GM18511 (cell line): ENCODE results near the gene RPL22L1.
"Not testable (repeated sequence)": the region's sequence is repeated elsewhere in the genome, so short reads cannot be mapped to it uniquely, and the experiment has no call there.

ENCODE experiments used
- ATAC-seq: cut with Tn5 transposase; IDR thresholded peaks from one replicate; pipeline ENCODE4 v1.9.1; 2021; ENCODE audit warnings: mild to moderate bottlenecking, moderate library complexity; ENCODE audit not compliant: unreplicated experiment

The RPL22L1 gene

DNA sequence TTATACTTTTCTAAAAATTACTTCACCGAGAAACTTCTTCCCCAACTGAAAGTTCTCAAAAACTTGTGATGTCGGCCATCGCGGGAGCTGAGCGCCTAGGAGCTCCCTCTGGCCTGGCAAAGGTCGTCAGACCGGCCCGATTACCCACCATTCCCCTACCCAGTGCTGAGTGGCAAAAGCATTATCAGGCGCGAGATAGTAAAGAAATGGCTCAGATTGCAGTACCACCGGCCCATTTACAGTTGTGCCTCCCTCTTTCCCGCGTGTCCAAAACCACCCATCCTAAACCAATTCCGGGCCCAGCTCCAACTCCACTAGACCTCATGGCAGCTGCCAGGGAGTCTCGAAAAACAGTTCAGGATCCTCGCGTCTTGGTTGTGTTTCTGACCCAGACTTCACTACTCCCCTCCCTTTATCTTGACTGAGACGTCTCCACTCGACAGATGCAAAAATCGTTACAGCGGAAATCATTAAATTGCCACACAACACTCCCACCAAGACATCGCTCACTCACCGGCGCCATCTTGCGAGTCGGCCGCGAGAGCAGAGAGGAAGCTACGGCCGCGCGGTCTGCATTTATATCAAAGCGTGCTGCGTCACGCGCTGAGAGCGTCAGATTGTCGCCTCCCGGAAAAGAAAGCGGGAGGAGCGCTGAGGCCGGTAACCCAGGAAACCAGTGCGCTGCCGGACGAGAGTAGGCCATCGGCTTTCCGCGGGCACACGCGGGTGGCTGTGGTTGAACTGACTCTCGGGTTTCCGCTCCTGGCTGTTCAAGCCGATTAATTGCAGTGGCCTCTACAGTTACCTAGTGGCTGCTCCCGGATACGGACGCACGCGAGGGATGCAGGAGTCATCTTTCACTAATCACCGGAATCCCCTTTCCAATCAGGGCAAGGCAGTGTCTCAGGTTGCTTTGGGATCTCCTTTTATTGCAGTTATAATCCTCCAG is at the start of gene RPL22L1:
RPL22L1 (minus strand) TSS at position 551 of the 949 bp plus-strand sequence; CDS start at position 523, 28 bp downstream.
- ATAC-seq: peak; percentile 97

DNA sequence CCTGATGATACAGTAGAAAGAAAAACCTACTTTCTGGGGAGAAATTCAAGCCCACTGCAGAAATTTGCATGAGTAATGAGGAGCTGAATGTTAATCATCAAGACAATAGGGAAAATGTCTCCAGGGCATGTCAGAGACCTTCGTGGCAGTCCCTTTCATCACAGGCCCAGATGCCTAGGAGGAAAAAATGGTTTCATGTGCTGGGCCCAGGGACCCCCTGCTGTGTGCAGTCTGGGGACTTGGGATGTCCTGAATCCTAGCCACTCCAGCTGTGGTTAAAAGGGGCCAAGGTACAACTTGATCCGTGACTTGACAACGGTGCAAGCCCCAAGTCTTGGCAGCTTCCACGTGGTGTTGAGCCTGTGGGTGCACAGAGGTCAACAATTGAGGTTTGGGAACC is 48.7 kb upstream of the RPL22L1 start:
- ATAC-seq: no peak

DNA sequence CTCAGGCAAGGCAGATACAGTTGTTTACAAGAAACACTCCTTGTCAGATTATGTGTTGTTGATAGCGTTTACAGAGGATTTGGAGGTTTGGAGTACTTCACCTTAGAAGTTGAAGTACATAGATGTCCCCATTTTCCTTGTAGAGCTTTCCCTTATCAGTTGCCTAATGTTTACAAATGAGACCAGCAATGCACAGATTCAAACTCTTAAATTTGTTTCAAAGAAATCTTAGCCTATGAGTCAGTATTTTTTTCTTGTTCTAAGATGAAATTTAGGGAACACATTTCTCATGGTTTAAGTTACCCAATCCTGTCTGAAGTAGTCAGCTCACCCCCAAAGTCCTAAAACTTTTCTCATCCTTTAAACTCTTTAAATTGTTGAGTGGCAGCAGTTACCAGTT is 44.7 kb upstream of the RPL22L1 start:
- ATAC-seq: no peak

DNA sequence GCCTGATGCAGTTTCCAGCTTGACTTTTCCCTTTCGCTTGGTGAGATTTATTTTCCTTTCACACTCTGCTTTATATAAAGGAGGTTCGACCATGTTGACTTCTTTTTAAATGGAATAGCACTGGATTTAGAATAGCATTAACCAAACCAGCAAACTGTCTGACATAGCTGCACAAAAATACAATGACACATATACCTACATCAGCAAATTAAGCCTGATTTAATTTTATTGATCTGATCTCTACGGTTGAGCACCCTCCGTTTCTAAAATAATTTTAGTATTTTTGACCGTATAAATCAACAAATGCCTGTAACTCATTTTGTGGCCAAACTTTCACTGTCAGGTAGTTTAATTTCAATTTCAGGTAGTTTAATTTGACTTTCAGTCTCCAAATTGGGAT is 44.2 kb upstream of the RPL22L1 start:
- ATAC-seq: no peak

DNA sequence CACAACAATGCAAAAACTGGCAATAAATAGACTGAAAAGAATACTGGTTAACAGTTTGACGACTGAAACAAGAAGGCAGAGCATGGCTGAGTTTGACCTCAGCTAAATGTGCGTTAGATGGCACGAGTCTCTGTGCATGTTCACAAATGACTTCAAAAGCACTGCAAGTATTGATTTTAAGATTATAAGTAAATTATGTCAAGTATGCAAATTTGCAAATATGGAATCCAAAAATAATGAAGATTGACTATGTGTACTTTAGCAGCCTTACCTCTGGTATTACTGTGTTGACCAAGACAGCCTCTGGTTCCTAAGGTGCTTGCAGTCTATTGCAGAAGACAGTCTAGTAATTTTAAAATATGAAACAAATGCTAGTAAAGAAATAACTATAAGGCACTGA is 41.1 kb upstream of the RPL22L1 start:
- ATAC-seq: no peak

DNA sequence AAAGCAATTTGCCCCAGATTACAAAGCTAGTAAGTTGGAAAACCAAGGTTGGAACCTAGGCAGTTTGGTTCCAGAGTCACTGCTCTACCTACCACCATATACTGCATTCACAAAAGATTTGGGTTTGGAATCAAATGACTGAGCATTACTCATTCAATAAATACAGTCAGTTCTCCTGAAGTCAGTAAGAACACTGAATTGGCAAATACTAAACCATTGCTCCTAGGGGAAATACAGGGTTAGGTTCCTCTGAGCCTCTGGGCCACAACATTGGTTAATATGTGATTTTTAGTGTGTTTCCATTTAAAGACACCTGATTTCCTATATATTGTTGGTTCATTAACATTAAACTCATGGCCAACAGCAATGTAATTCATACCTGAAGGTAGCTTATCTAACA is 40.5 kb upstream of the RPL22L1 start:
- no peak for ATAC-seq

DNA sequence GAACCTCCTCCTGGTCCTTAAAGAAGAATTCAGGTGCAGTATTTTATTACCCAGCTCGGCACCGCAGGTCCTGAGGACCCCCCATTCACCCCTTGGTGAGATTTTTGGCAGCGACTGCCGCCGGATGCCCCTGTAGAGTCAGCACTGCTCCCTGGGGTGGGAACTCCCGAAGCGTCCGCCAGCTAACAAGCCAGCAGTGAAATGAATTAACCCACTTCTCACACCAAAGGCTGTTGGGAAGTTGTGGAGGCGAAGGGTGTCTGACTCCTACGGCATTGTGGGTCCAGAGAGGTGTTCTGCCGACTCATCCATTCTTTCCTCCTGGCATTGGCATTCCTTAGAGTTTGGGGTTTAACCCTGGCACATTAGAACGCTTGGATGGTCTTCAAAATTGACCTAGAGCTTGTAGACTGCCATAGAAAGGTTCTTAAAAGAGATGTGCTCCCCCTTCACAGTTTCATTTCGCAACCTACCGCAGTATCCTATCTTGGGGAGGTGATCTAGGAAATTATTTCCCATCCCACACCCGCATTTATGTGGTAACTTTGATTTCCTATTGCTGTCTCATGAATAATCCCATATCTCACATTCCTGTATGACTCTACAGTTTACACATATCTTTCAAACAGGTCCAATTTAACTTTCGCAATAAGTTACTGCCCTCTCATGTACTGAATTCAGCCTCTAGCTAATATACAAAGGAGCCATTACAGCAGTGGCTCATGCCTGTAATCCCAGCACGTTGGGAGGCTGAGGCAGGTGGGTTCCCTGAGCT is 39.3 kb upstream of the RPL22L1 start:
- no peak for ATAC-seq

DNA sequence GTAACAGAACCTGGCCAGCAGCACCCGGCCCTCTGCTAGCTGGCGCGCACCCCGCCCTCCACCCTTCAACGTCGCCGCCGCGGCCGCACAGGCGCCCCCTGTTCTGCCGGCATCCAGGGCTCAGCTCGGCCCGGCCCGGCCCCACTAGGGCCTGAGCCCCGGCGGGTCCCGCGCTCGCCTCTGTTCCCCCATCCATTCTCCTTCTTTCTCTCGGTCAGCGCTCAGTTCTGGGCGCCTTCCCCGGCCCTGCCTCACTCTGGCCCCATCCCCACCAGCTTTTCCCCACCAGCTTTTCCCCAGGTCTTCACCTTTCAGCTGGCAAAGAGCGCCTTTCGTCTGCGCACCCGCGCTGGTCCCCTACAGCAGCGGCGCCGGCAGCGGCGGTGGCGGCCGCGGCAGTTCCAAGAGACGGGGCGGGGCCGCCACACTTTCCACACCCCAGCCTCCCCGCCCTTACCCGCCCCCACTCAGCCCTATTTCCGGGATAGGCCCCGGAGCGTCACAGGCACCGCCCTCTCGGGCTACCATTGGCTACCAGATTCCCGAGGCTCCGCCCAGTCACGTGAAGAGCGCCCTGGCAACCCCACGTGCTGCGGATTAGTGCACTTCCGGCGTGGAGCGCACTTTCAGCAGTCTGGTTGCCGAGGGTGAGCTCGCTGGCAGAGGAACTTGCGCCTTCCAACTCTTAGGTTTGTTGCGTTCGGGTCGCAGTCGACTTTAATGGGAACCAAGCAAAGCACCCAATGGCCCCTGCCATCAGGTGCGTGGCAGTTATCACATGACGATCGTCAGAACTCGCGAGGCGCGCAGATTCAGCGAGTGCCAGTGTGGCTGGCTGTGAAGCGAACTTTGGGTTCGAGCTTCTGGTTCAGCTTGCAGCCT is 38.5 kb upstream of the RPL22L1 start, which contains the start of gene EIF5A2:
EIF5A2 (minus strand) TSS at position 403 of the 882 bp plus-strand sequence. CDS start 831 bp downstream, outside the sequence.
- ATAC-seq: peak; percentile 94

DNA sequence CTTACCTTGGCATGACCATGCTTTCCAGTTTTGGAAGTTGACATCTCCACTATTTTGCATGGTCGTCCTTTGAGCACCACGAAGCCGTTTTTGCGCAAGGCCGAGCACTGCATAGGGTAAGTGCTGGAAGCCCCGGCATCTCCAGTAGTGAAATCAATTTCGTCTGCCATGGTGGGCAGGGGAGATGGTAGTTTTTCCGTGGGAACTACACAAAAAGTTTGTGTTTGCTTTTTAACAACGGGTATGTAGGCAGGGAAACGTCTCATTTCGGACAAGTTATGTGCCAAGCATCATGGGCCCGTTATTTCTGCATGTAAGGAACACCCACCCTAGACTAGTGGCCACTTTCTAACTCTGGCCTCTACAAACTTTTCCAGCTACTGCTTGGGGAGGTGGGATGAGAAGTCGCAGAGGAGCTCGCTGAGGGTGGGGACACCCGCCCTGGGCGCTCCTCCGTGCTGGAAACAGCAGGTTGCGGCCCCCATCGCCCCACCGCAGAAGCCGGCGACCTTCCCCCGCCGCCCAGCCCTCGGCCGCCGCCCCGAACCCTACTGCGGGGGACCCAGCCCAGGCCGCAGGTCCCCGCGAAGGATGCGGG is 37.7 kb upstream of the RPL22L1 start:
- no peak for ATAC-seq

DNA sequence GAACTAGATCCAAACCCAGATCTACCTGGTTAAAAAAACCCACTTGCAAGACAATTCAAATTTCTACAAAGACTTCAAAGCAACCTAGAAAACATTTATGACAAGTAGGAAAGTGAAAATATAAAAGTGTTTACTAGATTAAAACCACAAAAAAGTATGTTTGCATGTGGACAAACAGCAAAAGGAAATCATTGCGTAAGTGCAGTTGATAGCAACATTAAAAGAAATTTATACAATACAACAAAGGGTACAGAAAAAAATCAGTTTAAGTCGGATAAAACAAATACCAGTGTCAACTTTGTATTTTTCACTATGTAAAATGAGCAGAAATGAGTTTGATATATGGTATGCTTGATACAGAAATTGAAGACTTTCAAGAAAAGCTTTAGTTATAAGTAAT is 35.9 kb upstream of the RPL22L1 start:
- ATAC-seq: no peak

DNA sequence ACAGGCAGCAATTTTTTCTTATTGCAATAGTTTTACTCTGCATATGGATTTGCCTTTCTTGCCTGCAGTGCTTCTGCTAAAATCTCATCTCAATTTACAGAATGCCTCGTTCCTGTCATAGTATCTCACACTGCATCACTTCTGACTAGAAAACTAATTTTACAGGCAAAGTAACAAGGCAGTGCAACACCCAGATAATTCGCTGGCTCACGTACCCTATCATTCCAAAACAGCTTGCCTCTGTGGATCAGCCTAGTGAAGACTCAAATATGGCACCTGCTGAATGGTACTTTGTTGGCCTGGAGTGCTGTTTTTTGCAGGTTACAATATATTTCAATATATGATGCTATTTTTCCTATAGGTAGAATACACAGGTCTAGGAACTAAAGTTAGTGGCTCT is 33.1 kb upstream of the RPL22L1 start:
- ATAC-seq: no peak

DNA sequence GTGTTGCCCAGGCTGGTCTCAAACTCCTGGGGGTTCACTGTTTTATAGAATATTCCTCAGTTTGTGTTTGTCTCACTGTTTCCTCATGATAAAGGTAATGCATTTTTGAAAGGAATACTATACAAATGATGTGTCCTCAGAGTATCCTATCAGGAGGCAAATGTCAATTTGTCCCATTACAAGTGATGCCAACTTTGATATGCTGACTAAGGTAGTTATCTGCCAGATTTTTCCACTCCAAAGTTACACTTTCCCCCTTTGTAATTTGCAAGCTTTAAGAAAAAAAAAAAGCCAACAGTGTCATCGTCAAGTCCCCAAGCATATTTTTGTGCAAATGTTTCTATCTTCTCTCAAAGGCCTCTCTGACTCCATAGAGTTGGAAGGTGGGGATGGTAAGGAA is 29.5 kb upstream of the RPL22L1 start:
- no peak for ATAC-seq

DNA sequence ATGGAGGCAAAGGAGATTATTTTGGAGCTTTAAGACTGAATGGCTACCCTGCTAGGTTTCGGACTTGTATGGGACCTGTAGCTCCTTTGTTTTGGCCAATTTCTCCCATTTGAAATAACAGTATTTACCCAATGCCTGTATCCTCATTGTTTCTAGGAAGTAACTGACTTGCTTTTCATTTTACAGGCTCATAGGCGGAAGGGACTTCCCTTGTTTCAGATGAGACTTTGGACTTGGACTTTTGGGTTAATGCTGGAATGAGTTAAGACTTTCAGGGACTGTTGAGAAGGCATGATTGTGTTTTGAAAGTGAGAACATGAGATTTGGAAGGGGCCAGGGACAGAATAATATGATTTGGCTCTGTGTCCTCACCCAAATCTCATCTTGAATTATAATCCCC is 28.0 kb upstream of the RPL22L1 start:
- no peak for ATAC-seq

DNA sequence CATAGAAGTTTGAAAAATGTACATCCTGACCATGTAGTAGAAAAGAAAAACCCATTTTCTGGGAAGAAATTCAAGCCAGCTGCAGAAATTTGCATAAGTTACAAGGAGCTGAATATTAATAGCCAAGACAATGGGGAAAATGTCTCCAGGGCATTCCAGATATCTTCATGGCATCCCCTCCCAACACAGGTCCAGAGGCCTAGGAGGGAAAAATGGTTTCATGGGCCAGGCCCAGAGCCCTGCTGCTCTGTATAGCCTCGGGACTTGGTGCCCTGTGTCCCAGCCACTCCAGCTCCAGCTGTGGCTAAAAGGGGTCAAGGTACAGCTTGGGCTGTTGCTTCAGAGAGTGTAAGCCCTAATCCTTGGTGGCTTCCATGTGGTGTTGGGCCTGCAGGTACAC is 27.2 kb upstream of the RPL22L1 start:
- not testable (repeated sequence) for ATAC-seq

DNA sequence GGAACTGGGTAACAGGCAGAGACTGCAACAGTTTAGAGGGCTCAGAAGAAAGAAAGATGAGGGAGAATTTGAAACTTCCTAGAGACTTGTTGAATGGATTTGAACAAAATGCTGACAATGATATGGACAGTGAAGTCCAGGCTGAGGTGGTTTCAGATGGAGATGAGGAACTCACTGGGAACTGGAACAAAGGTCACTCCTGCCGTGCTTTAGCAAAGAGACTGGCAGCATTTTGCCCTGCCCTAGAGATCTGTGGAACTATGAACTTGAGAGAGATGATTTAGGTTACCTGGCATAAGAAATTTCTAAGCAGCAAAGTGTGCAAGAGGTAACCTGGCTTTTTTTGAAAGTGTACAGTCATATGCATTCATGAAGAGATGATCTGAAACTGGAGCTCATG is 26.8 kb upstream of the RPL22L1 start:
- no peak for ATAC-seq

DNA sequence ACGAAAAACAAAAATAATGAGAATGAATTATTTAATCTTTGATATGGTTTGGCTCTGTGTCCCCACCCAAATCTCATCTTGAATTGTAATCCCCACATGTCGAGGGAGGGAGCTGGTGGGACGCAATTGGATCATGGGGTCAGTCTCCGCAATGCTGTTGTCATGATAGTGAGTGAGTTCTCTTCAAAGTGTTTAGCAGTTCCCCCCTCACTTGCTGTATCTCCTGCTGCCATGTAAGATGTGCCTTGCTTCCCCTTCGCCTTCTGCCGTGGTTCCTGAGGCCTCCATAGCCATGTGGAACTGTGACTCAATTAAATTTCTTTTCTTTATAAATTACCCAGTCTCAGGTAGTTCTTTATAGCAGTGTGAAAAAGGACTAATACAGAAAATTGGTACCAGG is 26.3 kb upstream of the RPL22L1 start:
- not testable (repeated sequence) for ATAC-seq

DNA sequence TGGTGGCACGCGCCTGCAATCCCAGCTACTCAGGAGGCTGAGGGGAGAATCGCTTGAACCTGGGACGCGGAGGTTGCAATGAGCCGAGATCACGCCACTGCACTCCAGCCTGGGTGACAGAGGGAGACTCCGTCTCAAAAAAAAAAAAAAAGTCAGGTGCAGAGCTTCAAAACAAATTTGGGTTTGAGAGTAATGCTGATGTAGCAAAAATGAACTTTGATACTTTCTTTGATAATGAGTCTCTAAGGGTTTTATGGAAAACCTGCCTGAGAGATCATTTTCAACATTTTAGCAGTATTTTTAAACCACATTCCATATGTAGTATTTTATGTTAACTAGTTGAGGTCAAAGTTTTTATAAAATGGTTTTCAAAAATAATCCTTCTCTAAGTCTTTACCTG is 23.9 kb upstream of the RPL22L1 start:
- ATAC-seq: no peak

DNA sequence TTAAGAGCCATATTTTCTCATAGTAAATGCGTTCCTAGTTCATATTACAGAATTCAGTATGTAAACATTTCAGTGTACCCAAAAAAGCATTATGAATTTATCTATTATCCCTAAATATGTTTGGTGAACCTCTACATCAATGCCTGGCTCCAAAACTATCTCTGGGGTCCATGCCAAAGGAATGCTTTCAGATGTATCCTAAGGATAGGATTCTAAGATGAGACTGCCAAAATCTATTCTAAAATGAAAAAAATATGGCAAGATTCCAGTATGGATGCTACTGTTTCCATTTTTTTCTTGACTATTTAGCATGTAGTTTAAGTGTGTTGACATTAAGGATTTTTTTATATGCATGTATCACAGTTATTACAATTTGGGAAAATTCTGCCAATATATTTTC is 19.6 kb upstream of the RPL22L1 start:
- ATAC-seq: no peak

DNA sequence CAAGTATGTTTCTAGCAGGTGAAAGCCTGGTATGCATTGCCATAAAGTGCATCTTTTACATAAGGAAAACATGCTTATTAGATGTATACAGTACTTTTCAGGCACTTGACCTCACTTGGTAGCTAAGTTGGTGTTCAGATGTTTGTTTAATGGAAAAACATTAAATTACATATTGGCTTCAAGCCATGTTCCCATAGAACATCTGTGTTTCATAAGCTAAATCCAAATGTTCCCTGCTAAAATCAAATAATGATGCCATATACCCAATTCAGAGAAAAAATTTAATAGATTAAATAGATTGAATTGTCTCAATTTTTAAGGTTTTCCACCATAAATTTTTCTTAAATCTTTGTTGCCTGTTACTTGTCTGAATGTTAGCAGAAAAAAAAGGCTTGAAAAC is 19.1 kb upstream of the RPL22L1 start:
- no peak for ATAC-seq

DNA sequence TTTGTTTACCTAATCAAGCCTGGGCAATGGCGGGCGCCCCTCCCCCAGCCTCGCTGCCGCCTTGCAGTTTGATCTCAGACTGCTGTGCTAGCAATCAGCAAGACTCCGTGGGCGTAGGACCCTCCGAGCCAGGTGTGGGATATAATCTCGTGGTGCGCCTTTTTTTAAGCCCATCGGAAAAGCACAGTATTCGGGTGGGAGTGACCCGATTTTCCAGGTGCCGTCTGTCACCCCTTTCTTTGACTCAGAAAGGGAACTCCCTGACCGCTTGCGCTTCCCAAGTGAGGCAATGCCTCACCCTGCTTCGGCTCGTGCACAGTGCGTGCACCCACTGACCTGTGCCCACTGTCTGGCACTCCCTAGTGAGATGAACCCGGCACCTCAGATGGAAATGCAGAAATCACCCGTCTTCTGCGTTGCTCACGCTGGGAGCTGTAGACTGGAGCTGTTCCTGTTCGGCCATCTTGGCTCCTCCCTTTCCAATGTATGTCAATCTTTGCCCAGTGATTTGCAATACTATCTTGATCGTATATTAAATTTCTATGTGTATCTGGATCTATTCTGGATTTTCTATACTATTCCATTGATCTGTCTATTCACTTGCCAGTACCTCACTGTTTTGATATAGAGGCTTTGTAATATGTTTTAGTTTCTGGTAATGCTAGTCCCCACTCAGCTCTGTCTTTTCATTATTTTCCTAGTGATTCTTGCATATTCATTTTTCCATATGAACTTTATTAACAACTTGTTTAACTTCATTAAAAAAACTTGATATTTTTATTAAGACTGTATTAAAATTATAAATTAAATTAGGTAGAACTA is 14.3 kb upstream of the RPL22L1 start:
- not testable (repeated sequence) for ATAC-seq
